HL-60 (cell line): ENCODE data around the gene C21orf58.

Experiments
- DNase-seq, 2 experiments: peaks; one replicate each; pipeline ENCODE4 v3.0.0-alpha.2; 2010 to 2020; ENCODE audit warnings: low read depth in 1 of 2, low spot score in 1 of 2
- H3K27ac ChIP-seq: fragments of 250-450 bp; sonication (Bioruptor Pico); replicated peaks from 2 replicates; pipeline ENCODE4 v1.5.1; 2020; ENCODE audit warnings: mild to moderate bottlenecking, moderate library complexity
- H3K27me3 ChIP-seq: fragments of 250-450 bp; sonication (Bioruptor Pico); 2 replicates; pipeline ENCODE4 v1.5.1; 2021; ENCODE audit warnings: mild to moderate bottlenecking, moderate library complexity; ENCODE audit not compliant: insufficient read depth, poor library complexity, severe bottlenecking
- H3K4me3 ChIP-seq: replicated peaks from 2 replicates; pipeline ENCODE4 v1.5.1; 2011; ENCODE audit warnings: mild to moderate bottlenecking, control low read depth, low read length; ENCODE audit not compliant: insufficient read depth
- GABPA ChIP-seq: IDR thresholded peaks from 2 replicates; pipeline ENCODE4 v1.6.1; 2012; ENCODE audit warnings: low read depth
- POLR2AphosphoS5 ChIP-seq: IDR thresholded peaks from 2 replicates; pipeline ENCODE4 v1.6.1; 2012; ENCODE audit warnings: low read depth
- SPI1 ChIP-seq: IDR thresholded peaks from 2 replicates; pipeline ENCODE4 v1.6.1; 2012; ENCODE audit warnings: low read depth, mild to moderate bottlenecking, borderline replicate concordance
- TF ChIP-seq, protein P1 (sequence below): IDR thresholded peaks from 2 replicates; pipeline ENCODE4 v1.6.1; 2012; ENCODE audit warnings: low read depth; ENCODE audit not compliant: insufficient replicate concordance
- TF ChIP-seq, protein P2 (sequence below): IDR thresholded peaks from one replicate; pipeline ENCODE4 v1.5.1; 2011; ENCODE audit warnings: low read length, control low read depth, inconsistent platforms; ENCODE audit not compliant: insufficient read depth

Gene C21orf58

DNA sequence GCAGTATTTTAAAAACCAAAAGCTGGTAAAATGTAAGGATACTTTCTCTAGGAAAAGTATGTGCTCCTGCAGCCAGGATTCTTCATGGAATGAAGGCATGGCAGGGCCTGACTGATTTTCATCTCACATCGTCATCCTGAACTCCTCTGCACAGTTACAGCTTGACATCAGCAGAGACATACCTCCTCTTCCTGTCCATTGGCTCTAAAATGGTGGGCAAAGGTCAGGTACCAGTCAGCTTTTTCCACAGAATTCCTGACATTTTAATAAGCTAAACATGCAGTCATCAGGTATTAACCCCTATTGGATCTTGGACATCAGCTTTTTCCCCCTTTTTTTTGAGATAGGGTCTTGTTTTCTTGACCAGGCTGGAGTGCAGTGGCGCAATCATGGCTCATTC, 6.1 kb upstream of the C21orf58 start:
- DNase-seq: no peak
- TF ChIP-seq, protein P1, sequence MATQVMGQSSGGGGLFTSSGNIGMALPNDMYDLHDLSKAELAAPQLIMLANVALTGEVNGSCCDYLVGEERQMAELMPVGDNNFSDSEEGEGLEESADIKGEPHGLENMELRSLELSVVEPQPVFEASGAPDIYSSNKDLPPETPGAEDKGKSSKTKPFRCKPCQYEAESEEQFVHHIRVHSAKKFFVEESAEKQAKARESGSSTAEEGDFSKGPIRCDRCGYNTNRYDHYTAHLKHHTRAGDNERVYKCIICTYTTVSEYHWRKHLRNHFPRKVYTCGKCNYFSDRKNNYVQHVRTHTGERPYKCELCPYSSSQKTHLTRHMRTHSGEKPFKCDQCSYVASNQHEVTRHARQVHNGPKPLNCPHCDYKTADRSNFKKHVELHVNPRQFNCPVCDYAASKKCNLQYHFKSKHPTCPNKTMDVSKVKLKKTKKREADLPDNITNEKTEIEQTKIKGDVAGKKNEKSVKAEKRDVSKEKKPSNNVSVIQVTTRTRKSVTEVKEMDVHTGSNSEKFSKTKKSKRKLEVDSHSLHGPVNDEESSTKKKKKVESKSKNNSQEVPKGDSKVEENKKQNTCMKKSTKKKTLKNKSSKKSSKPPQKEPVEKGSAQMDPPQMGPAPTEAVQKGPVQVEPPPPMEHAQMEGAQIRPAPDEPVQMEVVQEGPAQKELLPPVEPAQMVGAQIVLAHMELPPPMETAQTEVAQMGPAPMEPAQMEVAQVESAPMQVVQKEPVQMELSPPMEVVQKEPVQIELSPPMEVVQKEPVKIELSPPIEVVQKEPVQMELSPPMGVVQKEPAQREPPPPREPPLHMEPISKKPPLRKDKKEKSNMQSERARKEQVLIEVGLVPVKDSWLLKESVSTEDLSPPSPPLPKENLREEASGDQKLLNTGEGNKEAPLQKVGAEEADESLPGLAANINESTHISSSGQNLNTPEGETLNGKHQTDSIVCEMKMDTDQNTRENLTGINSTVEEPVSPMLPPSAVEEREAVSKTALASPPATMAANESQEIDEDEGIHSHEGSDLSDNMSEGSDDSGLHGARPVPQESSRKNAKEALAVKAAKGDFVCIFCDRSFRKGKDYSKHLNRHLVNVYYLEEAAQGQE: no peak
- TF ChIP-seq SPI1 (no peak), GABPA (no peak), POLR2AphosphoS5 (no peak)
- TF ChIP-seq, protein P2, sequence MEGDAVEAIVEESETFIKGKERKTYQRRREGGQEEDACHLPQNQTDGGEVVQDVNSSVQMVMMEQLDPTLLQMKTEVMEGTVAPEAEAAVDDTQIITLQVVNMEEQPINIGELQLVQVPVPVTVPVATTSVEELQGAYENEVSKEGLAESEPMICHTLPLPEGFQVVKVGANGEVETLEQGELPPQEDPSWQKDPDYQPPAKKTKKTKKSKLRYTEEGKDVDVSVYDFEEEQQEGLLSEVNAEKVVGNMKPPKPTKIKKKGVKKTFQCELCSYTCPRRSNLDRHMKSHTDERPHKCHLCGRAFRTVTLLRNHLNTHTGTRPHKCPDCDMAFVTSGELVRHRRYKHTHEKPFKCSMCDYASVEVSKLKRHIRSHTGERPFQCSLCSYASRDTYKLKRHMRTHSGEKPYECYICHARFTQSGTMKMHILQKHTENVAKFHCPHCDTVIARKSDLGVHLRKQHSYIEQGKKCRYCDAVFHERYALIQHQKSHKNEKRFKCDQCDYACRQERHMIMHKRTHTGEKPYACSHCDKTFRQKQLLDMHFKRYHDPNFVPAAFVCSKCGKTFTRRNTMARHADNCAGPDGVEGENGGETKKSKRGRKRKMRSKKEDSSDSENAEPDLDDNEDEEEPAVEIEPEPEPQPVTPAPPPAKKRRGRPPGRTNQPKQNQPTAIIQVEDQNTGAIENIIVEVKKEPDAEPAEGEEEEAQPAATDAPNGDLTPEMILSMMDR: no peak
- Histone ChIP-seq H3K27me3 (no peaks in the 10 kb centered on the region), H3K27ac (no peak overlapping the region), H3K4me3 (no peak overlapping the region)

DNA sequence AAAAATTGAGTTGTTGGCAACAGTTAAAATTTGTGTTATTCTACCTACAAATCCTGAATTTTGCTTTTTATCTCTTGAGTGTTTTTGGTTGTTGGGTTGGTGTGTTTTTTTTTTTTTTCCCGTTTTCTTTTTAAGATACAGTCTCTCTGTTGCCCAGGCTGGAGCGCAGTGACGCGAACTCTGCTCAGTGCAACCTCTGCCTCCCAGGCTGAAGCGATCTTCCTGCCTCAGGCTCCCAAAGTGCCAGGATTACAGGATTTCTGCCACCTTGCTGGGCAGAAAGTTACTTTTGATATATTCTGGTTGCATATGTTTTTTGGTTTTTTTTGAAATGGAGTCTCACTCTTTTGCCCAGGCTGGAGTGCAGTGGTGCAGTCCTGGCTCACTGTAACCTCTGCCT, 4.5 kb upstream of the C21orf58 start:
- TF ChIP-seq POLR2AphosphoS5 (no peak), GABPA (no peak)
- TF ChIP-seq, protein P2: no peak
- TF ChIP-seq, protein P1: no peak
- H3K27ac ChIP-seq: no peak overlapping the region
- DNase-seq: no peak
- H3K4me3 ChIP-seq: no peak overlapping the region
- H3K27me3 ChIP-seq: no peaks in the 10 kb centered on the region

DNA sequence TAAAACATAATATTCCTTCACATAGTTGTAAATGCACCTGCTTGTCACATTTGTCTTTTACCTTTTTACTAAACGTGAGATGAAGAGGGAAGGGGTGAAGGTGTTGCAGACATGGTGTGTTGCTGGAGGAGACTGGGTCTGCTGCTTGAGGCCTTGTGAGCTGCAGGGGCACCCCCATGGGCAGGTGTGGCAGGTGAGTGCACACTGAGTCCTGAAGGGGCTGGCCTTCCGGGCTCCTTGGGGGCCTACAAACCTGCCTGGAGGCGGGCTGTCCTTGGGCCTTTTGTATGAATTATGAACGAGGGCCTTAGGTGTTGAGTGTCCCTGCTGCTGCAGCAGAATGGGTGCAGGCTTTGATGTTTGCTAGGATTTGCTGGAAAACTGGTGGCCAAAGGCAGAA, 4.0 kb upstream of the C21orf58 start:
- no peaks in the 10 kb centered on the region for H3K27me3 ChIP-seq
- DNase-seq: no peak
- no peak overlapping the region for H3K4me3 ChIP-seq
- H3K27ac ChIP-seq: no peak overlapping the region
- TF ChIP-seq GABPA (no peak), SPI1 (no peak), POLR2AphosphoS5 (no peak)
- TF ChIP-seq, protein P2: no peak
- TF ChIP-seq, protein P1: no peak
